Ascending aorta (tissue), 2 donors: ENCODE results near the gene CSGALNACT2. TPM values are rescaled to one million over a fixed set of nuclear protein-coding genes. Genes with fewer than 3 reads are reported as not detected.

Experiments used
- DNase-seq, 2 donors: peaks; one replicate each; pipeline ENCODE4 v3.0.0-alpha.2; 2019; ENCODE audit warnings: low spot score in 2 of 2
- H3K27ac ChIP-seq, 2 donors: fragments of 200-600 bp; sonication (generic); one replicate each; pipeline ENCODE4 v1.5.1; 2016 to 2017; ENCODE audit warnings: mild to moderate bottlenecking in 1 of 2
- H3K27me3 ChIP-seq: fragments of 200-600 bp; sonication (generic); one replicate; pipeline ENCODE4 v1.5.1; 2017
- H3K36me3 ChIP-seq, 2 donors: fragments of 200-600 bp; sonication (generic); one replicate each; pipeline ENCODE4 v1.5.1; 2016
- H3K4me1 ChIP-seq, 2 donors: fragments of 200-600 bp; sonication (generic); one replicate each; pipeline ENCODE4 v1.5.1; 2016 to 2017; ENCODE audit warnings: mild to moderate bottlenecking in 1 of 2
- H3K4me3 ChIP-seq, 2 donors: fragments of 200-600 bp; sonication (generic); one replicate each; pipeline ENCODE4 v1.5.1; 2016 to 2017; ENCODE audit warnings: mild to moderate bottlenecking in 1 of 2
- H3K9me3 ChIP-seq, 2 donors: fragments of 200-600 bp; sonication (generic); one replicate each; pipeline ENCODE4 v1.5.1; 2016
- CTCF ChIP-seq, 3 experiments: fragments of 200-600 bp in 2 of 3; fragments of 450-650 bp in 1 of 3; sonication (generic) in 2 of 3; IDR thresholded peaks; one replicate each; pipeline ENCODE4 v1.5.1; 2016 to 2019; ENCODE audit warnings: antibody characterized with exemption in 3 of 3, mild to moderate bottlenecking in 1 of 3, moderate library complexity in 1 of 3
- intact Hi-C: fragments of 100-400 bp; cut with DNase I; formaldehyde crosslinking; loops from one replicate; pipeline ENCODE4 v1.15.1; 2023
- total RNA-seq: library from RNA; depleted of rRNA; stranded (reverse); fragments of >200 nt; gene quantifications from one replicate; pipeline ENCODE4 v1.1.0, GENCODE V29; 2016

The CSGALNACT2 gene
- total RNA-seq, 1 donor from 2014 or later = 19.7 TPM

- Histone ChIP-seq H3K4me3 (no peak overlapping the region), H3K36me3 (no peaks in the 10 kb centered on the region), H3K27ac (no peak overlapping the region), H3K4me1 (no peaks in the 10 kb centered on the region), H3K9me3 (no peaks in the 10 kb centered on the region), H3K27me3 (no peaks in the 10 kb centered on the region)
- intact Hi-C loops = no loop called here
- no peak for DNase-seq
- TF ChIP-seq CTCF (IDR thresholded peaks at IDR 0.05) = no peak
These were observed 27.7 kb upstream of the CSGALNACT2 start for GRCh38 chr10:43110338-43111071.

- H3K27ac ChIP-seq = no peak overlapping the region
- H3K4me3 ChIP-seq = no peak overlapping the region
- intact Hi-C loops = no loop called here
- H3K27me3 ChIP-seq = no peaks in the 10 kb centered on the region
- H3K4me1 ChIP-seq = no peaks in the 10 kb centered on the region
- TF ChIP-seq CTCF (IDR thresholded peaks at IDR 0.05) = no peak
- no peaks in the 10 kb centered on the region for H3K9me3 ChIP-seq
- no peak for DNase-seq
- no peaks in the 10 kb centered on the region for H3K36me3 ChIP-seq
These were observed 27.1 kb upstream of the CSGALNACT2 start for GRCh38 chr10:43111101-43111500.

- intact Hi-C loops = no loop called here
These were observed 26.2 kb upstream of the CSGALNACT2 start for GRCh38 chr10:43111921-43112607.

GRCh38 chr10:43112608-43112961, 25.7 kb upstream of the CSGALNACT2 start:
- no peaks in the 10 kb centered on the region for H3K9me3 ChIP-seq
- no peak for TF ChIP-seq CTCF (IDR thresholded peaks at IDR 0.05)
- no peaks in the 10 kb centered on the region for H3K27me3 ChIP-seq
- no peak overlapping the region for H3K4me3 ChIP-seq
- no peaks in the 10 kb centered on the region for H3K36me3 ChIP-seq
- no peak overlapping the region for H3K27ac ChIP-seq
- no peak for DNase-seq
- intact Hi-C loops = no loop called here
- no peaks in the 10 kb centered on the region for H3K4me1 ChIP-seq

More at GRCh38 chr10:43111921-43112607, 26.2 kb upstream of the CSGALNACT2 start:
- H3K9me3 ChIP-seq = no peaks in the 10 kb centered on the region
- no peaks in the 10 kb centered on the region for H3K27me3 ChIP-seq
- DNase-seq = no peak
- H3K27ac ChIP-seq = no peak overlapping the region
- no peaks in the 10 kb centered on the region for H3K36me3 ChIP-seq
- no peak overlapping the region for H3K4me3 ChIP-seq
- TF ChIP-seq CTCF (IDR thresholded peaks at IDR 0.05) = no peak
- H3K4me1 ChIP-seq = no peaks in the 10 kb centered on the region

GRCh38 chr10:43113201-43114087, 24.8 kb upstream of the CSGALNACT2 start:
- no peaks in the 10 kb centered on the region for H3K4me1 ChIP-seq
- no peaks in the 10 kb centered on the region for H3K9me3 ChIP-seq
- TF ChIP-seq CTCF (IDR thresholded peaks at IDR 0.05) = no peak
- no peak for DNase-seq
- no peaks in the 10 kb centered on the region for H3K36me3 ChIP-seq
- intact Hi-C loops = no loop called here
- no peaks in the 10 kb centered on the region for H3K27me3 ChIP-seq
- no peak overlapping the region for H3K27ac ChIP-seq
- no peak overlapping the region for H3K4me3 ChIP-seq
